ENCODE measurements around the gene HES2. TPM values are rescaled to one million over a fixed set of nuclear protein-coding genes. Genes with fewer than 3 reads are reported as not detected.
"Not testable (repeated sequence)": the region's sequence is repeated elsewhere in the genome, so short reads cannot be mapped to it uniquely, and the experiment has no call there.

HES2 gene
- total RNA-seq, 1 donor from 2014 or later, result 5.9 TPM

DNA sequence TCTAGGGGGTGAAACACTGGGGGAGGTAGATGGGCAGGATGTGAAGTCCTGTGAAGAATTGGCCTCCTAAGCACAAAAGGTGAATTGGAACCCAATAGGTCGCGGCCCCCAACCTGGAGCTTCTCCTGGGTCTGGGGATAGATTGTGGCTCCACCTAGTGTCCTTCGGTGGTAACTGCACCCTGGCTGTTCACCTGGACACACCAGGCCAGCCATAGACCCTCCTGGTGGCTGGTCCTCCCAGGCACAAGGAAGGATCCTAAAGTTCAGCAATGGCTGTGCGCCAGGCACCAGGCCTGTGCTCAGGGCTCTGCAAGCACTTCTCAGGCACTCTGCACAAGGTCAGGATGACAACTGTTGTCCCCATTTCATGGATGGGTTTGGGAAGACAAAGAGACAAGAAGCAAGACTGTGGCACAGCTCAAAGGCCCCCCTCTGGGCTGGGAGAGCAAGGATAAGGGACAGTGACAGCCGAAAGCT is 18.4 kb upstream of the HES2 start:
- Mint-ChIP-seq H3K4me1 (ENCODE audit: unreplicated experiment) (peaks cover 17% of the 10 kb centered on the region), H3K36me3 (no peaks in the 10 kb centered on the region), H3K27me3 (peaks cover 28% of the 10 kb centered on the region), H3K27ac (peak overlapping the region; percentile 85), H3K9me3 (no peaks in the 10 kb centered on the region), H3K4me3 (peak overlapping the region; percentile 80)
- TF ChIP-seq, protein P1, sequence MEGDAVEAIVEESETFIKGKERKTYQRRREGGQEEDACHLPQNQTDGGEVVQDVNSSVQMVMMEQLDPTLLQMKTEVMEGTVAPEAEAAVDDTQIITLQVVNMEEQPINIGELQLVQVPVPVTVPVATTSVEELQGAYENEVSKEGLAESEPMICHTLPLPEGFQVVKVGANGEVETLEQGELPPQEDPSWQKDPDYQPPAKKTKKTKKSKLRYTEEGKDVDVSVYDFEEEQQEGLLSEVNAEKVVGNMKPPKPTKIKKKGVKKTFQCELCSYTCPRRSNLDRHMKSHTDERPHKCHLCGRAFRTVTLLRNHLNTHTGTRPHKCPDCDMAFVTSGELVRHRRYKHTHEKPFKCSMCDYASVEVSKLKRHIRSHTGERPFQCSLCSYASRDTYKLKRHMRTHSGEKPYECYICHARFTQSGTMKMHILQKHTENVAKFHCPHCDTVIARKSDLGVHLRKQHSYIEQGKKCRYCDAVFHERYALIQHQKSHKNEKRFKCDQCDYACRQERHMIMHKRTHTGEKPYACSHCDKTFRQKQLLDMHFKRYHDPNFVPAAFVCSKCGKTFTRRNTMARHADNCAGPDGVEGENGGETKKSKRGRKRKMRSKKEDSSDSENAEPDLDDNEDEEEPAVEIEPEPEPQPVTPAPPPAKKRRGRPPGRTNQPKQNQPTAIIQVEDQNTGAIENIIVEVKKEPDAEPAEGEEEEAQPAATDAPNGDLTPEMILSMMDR (conservative IDR thresholded peaks at IDR 0.05), result peak; percentile 96
- DNase-seq (ENCODE audit: extremely low spot score, unreplicated experiment), result no peak

DNA sequence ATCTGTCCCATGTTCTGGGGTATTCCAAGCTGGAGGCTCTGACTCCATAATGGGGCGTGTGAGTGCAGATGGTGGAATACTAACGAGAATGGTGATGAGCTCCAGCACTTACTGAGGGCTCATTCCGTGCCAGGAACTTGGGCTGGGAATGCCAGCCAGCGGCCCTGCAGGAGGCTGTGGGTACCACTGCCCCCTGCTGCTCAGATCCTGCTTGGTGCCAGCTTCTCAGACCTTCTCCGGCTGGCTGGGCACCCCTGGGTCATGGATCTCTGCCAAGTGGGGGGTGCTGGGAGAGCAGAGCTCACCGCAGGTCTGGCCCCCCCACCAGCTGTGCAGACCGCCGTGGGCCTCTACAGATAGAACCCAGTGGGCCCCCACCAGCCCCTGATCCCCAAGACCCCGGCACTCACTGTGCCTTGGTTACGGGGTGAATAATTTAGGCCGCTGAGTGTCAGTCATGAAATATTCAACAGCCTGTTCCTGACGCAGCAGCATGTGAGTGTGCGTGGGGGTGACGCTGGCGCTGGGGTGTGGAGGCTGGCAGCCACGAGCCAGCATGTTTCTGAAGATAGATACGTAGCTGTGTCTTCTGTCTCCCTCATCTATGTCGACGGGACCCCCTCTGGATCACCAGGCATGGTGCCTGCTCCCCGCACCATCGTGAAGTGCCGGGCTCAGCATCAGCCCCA is 17.4 kb upstream of the HES2 start:
- DNase-seq (ENCODE audit: extremely low spot score, unreplicated experiment); H3K9me3 Mint-ChIP-seq; H3K27ac Mint-ChIP-seq; H3K36me3 Mint-ChIP-seq; H3K4me3 Mint-ChIP-seq: not testable (repeated sequence)
- H3K4me1 Mint-ChIP-seq (ENCODE audit: unreplicated experiment), result peaks cover 17% of the 10 kb centered on the region
- H3K27me3 Mint-ChIP-seq, result peaks cover 28% of the 10 kb centered on the region
- TF ChIP-seq, protein P1 (conservative IDR thresholded peaks at IDR 0.05), result peak; percentile 22

DNA sequence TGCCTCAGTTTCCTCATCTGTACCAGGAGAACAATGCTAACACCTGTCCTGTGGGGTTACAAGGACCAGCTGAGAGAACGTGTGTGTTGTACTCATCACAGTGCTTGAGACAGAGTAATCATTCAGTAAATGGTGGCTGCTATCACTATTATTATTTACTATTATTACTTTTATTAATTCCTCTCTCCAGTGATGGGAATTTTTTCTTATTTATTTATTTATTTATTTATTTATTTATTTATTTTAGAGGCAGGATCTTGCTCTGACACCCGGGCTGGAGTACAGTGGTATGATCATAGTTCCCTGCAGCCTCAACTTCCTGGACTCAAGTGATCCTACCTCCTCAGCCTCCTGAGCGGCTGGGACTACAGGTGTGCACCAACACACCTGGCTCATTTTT is 16.6 kb upstream of the HES2 start:
- Mint-ChIP-seq H3K4me1 (ENCODE audit: unreplicated experiment) (peaks cover 17% of the 10 kb centered on the region), H3K27me3 (peaks cover 24% of the 10 kb centered on the region)
- not testable (repeated sequence) for H3K9me3 Mint-ChIP-seq; H3K4me3 Mint-ChIP-seq; DNase-seq (ENCODE audit: extremely low spot score, unreplicated experiment); H3K36me3 Mint-ChIP-seq; H3K27ac Mint-ChIP-seq

DNA sequence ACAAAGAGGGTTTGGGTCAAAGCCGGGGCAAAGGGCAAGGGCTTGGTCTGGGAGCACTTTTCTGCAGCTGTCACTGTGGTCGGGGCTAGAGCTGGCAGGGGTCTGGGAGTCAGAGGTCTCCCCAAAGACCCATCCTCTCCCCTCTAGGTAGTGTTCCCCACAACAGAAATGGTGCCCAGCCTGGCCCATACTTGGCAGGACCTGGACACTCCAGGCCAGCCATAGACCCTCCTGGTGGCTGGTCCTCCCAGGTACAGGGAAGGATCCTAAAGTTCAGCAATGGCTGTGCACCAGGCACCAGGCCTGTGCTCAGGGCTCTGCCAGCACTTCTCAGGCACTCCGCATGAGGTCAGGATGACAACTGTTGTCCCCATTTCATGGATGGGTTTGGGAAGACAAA is 15.8 kb upstream of the HES2 start:
- DNase-seq (ENCODE audit: extremely low spot score, unreplicated experiment), result no peak
- Mint-ChIP-seq H3K36me3 (no peaks in the 10 kb centered on the region), H3K4me3 (no peak overlapping the region), H3K4me1 (ENCODE audit: unreplicated experiment) (peaks cover 17% of the 10 kb centered on the region), H3K9me3 (no peaks in the 10 kb centered on the region), H3K27me3 (peaks cover 23% of the 10 kb centered on the region), H3K27ac (no peak overlapping the region)
- TF ChIP-seq, protein P1 (conservative IDR thresholded peaks at IDR 0.05), result no peak

DNA sequence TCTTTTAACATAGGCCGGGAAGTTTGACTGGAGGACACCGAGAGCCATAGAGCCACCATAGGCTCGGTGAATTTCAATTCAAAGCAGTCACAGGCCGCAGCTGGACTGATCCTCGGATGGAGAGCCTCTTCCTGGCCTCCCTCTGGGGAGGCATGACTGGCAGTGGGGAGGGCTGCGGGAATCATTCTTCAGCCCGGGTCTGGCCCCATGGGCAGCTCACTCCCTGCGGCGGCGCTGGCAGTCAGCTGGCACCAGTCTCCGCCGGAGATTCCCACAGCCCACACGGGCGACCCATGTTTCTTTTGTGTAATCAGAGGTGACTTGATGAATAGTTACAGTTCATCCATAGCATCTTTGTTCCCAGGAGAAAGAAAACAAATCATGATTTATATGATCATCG is 15.4 kb upstream of the HES2 start:
- peaks cover 17% of the 10 kb centered on the region for H3K4me1 Mint-ChIP-seq (ENCODE audit: unreplicated experiment)
- H3K27ac Mint-ChIP-seq, result no peak overlapping the region
- no peaks in the 10 kb centered on the region for H3K9me3 Mint-ChIP-seq
- peaks cover 27% of the 10 kb centered on the region for H3K27me3 Mint-ChIP-seq
- no peak for DNase-seq (ENCODE audit: extremely low spot score, unreplicated experiment)
- no peak overlapping the region for H3K4me3 Mint-ChIP-seq
- no peaks in the 10 kb centered on the region for H3K36me3 Mint-ChIP-seq
- TF ChIP-seq, protein P1 (conservative IDR thresholded peaks at IDR 0.05), result no peak

DNA sequence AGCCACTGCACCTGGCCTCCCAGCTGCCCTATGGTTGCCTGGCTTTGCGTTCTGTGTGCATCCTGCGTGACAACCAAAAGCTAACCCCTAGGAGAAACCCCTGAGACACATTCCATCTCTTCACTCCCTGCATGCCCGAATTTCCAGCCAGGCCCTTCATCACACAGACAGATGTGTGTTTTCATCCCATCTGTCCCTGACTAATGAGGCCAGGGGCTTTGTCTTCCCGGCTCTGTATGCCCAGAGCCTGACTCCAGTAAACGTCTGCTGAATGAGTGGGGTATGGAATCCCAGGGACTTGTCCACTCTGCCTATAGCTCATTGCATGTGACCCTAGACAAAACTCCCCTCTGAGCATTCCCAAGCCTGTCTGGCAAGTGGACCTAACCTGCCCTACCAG is 14.5 kb upstream of the HES2 start:
- Mint-ChIP-seq H3K4me1 (ENCODE audit: unreplicated experiment) (peaks cover 13% of the 10 kb centered on the region), H3K27me3 (peaks cover 25% of the 10 kb centered on the region), H3K27ac (no peak overlapping the region), H3K4me3 (no peak overlapping the region), H3K36me3 (no peaks in the 10 kb centered on the region), H3K9me3 (no peaks in the 10 kb centered on the region)
- DNase-seq (ENCODE audit: extremely low spot score, unreplicated experiment), result no peak
- TF ChIP-seq, protein P1 (conservative IDR thresholded peaks at IDR 0.05), result no peak

DNA sequence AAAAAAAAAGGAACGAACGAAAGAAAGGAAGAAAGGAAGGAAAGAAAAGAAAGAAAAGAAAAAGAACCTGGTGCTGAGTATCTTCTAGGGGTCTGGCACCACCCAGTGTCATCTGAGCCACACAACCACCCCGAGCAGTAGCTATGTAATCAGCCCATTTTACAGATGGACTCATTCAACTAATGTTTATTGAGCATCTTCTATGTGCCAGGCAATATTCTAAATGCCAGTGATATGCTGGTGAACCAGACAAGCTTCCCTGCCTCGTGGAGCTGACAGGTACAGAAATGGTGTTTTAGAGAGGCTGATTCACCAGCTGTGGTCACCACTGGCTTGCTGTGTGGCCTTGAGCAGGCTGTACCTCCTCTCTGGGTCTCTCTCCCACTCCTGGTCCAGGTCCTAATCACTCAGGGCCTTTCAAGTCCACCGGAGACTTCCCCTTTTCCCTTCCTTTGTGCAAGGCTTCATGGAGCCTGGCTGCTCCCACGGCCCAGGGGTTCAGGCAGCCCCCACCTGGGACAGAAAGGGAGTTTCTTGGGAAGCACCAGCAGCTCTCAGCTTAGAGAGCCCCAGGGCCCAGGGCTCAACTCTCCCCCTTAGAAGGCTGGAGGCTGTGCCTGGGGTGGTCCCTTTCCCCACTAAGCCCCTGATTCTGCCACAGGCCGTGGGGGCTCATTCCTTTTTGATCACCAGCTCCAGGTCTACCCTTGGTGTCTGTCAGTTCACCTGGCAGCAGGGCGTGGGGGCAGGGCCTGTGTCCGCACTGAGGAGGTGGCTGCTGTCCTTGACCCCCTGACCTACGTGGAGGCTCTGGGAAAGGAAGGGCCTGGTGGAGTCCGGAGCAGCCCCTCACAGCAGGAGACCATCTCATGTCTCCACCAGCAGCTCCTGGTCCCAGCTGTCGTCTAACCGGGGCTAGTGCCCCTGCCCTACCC is 12.2 kb upstream of the HES2 start:
- DNase-seq (ENCODE audit: extremely low spot score, unreplicated experiment); H3K9me3 Mint-ChIP-seq; H3K36me3 Mint-ChIP-seq: not testable (repeated sequence)

DNA sequence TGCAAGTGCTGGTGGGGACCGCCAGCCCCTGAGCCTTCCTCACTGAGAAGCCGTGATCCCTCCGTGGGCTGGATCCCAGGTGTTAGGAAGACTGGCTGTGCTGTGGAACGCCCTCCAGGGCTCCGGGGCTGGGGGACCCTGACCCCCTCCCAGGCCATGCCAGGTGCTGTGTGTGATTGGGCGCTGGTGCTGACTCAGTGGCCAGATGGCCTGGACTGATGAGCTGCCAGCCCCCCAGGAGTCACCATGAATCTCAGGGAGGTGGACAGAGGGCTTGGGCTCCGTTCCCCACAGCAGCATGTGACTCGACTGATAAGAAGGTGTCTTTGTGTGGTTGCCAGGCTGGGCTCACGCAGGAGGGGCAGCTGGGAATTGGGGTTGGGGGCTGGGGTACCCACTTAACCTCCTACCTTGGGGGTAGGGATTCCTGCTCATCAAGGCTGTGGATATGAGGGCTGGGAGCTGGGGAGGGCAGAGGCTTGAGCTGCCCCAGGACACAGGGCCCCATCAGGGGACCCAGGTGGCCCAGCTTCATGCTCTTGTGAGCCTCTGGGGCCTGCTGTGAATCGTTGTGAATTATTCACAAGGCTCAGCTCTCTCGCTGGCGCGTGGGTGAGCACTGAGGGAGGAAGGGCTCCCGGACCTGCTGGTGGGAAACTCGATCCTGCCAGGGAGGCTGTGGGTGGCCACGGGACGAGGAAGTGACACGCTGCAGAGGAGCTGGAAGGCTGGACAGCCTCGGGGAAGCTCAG is 10.1 kb upstream of the HES2 start:
- H3K9me3 Mint-ChIP-seq; DNase-seq (ENCODE audit: extremely low spot score, unreplicated experiment); H3K4me1 Mint-ChIP-seq (ENCODE audit: unreplicated experiment); H3K36me3 Mint-ChIP-seq; H3K4me3 Mint-ChIP-seq: not testable (repeated sequence)
- peak overlapping the region; percentile 39 for H3K27ac Mint-ChIP-seq
- H3K27me3 Mint-ChIP-seq, result peaks cover 47% of the 10 kb centered on the region

More for the DNA sequence above, 12.2 kb upstream of the HES2 start:
- not testable (repeated sequence) for H3K27ac Mint-ChIP-seq; H3K4me1 Mint-ChIP-seq (ENCODE audit: unreplicated experiment); H3K4me3 Mint-ChIP-seq
- H3K27me3 Mint-ChIP-seq, result peaks cover 29% of the 10 kb centered on the region

All from type B pancreatic cell (in vitro differentiated cells).